Effector memory CD4-positive, alpha-beta T cell (primary cell): ENCODE results near the gene IL1RAPL2.

ENCODE experiments used
- DNase-seq, 3 donors: peaks; one replicate each; pipeline ENCODE4 v3.0.0-alpha.2; 2020
- H3K27ac ChIP-seq: 2 replicates; pipeline ENCODE4 v1.7.0; 2013; ENCODE audit warnings: mild to moderate bottlenecking, low read length, moderate library complexity; ENCODE audit not compliant: insufficient read depth, poor library complexity, severe bottlenecking
- H3K27me3 ChIP-seq: replicated peaks from 2 replicates; pipeline ENCODE4 v1.7.0; 2013; ENCODE audit warnings: mild to moderate bottlenecking, low read length; ENCODE audit not compliant: insufficient read depth, control insufficient read depth, poor library complexity, severe bottlenecking
- H3K36me3 ChIP-seq: 2 replicates; pipeline ENCODE4 v1.7.0; 2013; ENCODE audit warnings: mild to moderate bottlenecking, low read length, moderate library complexity; ENCODE audit not compliant: control insufficient read depth, insufficient read depth
- H3K4me1 ChIP-seq: 2 replicates; pipeline ENCODE4 v1.7.0; 2013; ENCODE audit warnings: low read length, mild to moderate bottlenecking; ENCODE audit not compliant: control insufficient read depth, insufficient read depth, poor library complexity, severe bottlenecking
- H3K4me3 ChIP-seq: 2 replicates; pipeline ENCODE4 v1.7.0; 2013; ENCODE audit warnings: low read length, low read depth, mild to moderate bottlenecking; ENCODE audit not compliant: insufficient read depth, poor library complexity, severe bottlenecking
- H3K9me3 ChIP-seq: 2 replicates; pipeline ENCODE4 v1.7.0; 2013; ENCODE audit warnings: mild to moderate bottlenecking, low read length, moderate library complexity; ENCODE audit not compliant: control insufficient read depth

Gene IL1RAPL2

DNA sequence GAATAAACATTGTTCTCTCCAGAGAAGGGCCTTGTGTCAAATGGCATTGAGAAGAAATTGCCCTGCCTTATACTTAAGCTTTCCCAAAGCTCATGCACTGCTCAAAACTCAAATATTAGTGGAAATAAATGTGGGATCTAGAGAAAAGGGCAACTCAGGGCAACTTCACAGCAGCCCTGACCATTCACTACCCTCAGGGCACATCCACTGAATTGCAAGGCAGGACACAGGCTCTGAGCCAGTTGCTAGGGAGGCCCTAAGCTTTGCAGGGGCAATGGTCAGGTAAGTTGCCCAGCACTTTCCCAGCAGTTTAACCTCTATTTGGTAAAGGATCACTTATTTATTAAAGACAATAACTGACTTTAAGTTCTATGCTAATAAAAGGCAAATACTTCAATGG lies 909.8 kb downstream of the IL1RAPL2 start:
- no peak for DNase-seq
- no peak overlapping the region for H3K4me3 ChIP-seq
- H3K9me3 ChIP-seq = no peaks in the 10 kb centered on the region
- no peaks in the 10 kb centered on the region for H3K36me3 ChIP-seq
- no peaks in the 10 kb centered on the region for H3K4me1 ChIP-seq
- no peak overlapping the region for H3K27ac ChIP-seq
- H3K27me3 ChIP-seq = no peaks in the 10 kb centered on the region

DNA sequence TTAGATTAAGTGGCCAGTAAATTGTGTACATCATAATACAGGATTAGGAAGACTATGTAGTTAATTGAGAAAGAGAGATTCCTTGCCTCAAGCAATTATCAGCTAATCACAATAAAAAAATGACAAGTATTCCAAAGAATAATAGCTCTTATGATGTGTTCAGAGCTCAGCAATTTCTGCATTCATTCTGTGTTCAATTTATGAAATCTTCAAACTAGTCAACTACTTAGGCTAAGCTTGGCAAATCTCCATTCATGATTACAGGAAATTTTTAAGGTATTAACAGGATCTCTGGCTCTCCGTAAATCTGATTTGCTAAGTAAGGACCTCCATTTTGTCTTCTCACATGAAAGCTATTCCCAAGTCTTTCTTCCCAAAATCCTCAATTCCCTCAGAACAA lies 911.4 kb downstream of the IL1RAPL2 start:
- Histone ChIP-seq H3K4me3 (no peak overlapping the region), H3K27me3 (no peaks in the 10 kb centered on the region), H3K4me1 (no peaks in the 10 kb centered on the region), H3K36me3 (no peaks in the 10 kb centered on the region), H3K9me3 (no peaks in the 10 kb centered on the region), H3K27ac (no peak overlapping the region)
- no peak for DNase-seq

- no peaks in the 10 kb centered on the region for H3K36me3 ChIP-seq
Measured at GRCh38 chrX:105480646-105481310, 914.8 kb downstream of the IL1RAPL2 start.

GRCh38 chrX:105483011-105483410 lies 917.0 kb downstream of the IL1RAPL2 start:
- Histone ChIP-seq H3K4me3 (no peak overlapping the region), H3K27ac (no peak overlapping the region), H3K36me3 (no peaks in the 10 kb centered on the region), H3K9me3 (no peaks in the 10 kb centered on the region), H3K4me1 (no peaks in the 10 kb centered on the region), H3K27me3 (no peaks in the 10 kb centered on the region)
- no peak for DNase-seq

More at GRCh38 chrX:105480646-105481310, 914.8 kb downstream of the IL1RAPL2 start:
- no peak overlapping the region for H3K27ac ChIP-seq
- no peaks in the 10 kb centered on the region for H3K9me3 ChIP-seq
- no peak overlapping the region for H3K4me3 ChIP-seq
- H3K4me1 ChIP-seq = no peaks in the 10 kb centered on the region
- H3K27me3 ChIP-seq = no peaks in the 10 kb centered on the region
- DNase-seq = no peak

GRCh38 chrX:105488716-105489115 lies 922.7 kb downstream of the IL1RAPL2 start:
- Histone ChIP-seq H3K27ac (no peak overlapping the region), H3K4me1 (no peaks in the 10 kb centered on the region), H3K9me3 (no peaks in the 10 kb centered on the region), H3K27me3 (no peaks in the 10 kb centered on the region), H3K4me3 (no peak overlapping the region), H3K36me3 (no peaks in the 10 kb centered on the region)
- no peak for DNase-seq

- DNase-seq = no peak
- Histone ChIP-seq H3K4me1 (no peaks in the 10 kb centered on the region), H3K4me3 (no peak overlapping the region), H3K27ac (no peak overlapping the region), H3K36me3 (no peaks in the 10 kb centered on the region), H3K27me3 (no peaks in the 10 kb centered on the region), H3K9me3 (no peaks in the 10 kb centered on the region)
Measured at GRCh38 chrX:105495376-105495775, 929.4 kb downstream of the IL1RAPL2 start.

DNA sequence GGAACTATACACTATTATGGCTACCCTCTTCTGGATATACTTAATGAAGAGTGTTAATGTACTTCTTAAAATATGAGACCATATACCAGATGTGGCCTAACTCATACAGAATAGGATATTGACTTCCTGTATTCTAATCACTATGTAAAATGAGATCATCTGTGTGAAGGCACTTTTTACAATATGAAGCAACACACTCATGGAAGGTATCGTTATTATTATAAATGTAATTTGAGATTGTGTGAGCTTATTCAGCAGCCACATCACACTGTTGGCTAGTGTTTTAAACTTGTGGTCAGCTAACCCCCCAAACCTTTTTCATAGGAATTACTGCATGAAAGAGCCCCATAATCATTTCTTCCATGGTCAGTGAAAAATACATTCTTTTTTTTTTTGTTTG lies 936.3 kb downstream of the IL1RAPL2 start:
- H3K4me3 ChIP-seq = no peak overlapping the region
- H3K4me1 ChIP-seq = no peaks in the 10 kb centered on the region
- no peak overlapping the region for H3K27ac ChIP-seq
- H3K27me3 ChIP-seq = no peaks in the 10 kb centered on the region
- H3K9me3 ChIP-seq = no peaks in the 10 kb centered on the region
- no peaks in the 10 kb centered on the region for H3K36me3 ChIP-seq
- no peak for DNase-seq

GRCh38 chrX:105515561-105515960 lies 949.6 kb downstream of the IL1RAPL2 start:
- Histone ChIP-seq H3K27ac (no peak overlapping the region), H3K4me1 (no peaks in the 10 kb centered on the region), H3K9me3 (no peaks in the 10 kb centered on the region), H3K4me3 (no peak overlapping the region), H3K27me3 (no peaks in the 10 kb centered on the region), H3K36me3 (no peaks in the 10 kb centered on the region)
- DNase-seq = no peak

DNA sequence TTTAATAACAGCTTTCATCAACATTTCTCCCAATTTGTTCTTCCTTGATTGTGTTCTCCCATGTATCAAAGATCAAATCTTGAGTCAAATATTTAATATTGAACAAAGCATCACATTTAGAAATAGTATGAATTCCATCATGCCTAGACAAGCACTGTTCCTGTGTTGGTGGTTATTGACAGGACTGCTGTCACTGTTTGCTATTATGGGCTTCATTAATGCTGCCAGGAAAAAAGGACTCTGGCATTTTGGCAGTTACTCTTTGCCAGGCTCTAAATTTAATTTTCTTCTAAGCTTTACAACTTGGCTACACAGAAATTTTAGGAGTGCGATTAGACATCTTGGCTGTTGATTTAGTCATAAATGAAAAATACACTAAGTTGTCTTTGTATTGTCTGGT lies 960.4 kb downstream of the IL1RAPL2 start:
- Histone ChIP-seq H3K27me3 (no peaks in the 10 kb centered on the region), H3K4me1 (no peaks in the 10 kb centered on the region), H3K36me3 (no peaks in the 10 kb centered on the region), H3K9me3 (no peaks in the 10 kb centered on the region), H3K4me3 (no peak overlapping the region), H3K27ac (no peak overlapping the region)
- DNase-seq = no peak

DNA sequence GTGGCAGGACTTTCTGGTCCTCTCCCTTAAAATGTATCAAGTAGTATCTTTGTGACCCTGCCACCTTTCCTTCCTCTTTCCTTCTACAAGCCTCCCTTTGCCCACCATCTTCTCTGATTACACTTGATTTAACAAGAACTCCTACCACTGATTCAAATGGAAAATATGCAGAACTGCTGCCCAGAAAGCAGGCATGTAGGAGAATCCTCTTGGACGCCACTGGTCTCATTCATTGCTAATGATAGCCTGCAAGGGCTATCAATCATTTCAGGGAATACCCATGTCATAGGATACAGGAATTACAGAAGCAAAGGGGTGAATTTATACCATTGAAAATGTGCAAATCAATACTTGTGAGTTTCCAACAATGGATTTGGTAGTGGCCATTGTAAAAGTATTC lies 961.8 kb downstream of the IL1RAPL2 start:
- Histone ChIP-seq H3K27me3 (no peaks in the 10 kb centered on the region), H3K36me3 (no peaks in the 10 kb centered on the region), H3K9me3 (no peaks in the 10 kb centered on the region), H3K4me3 (no peak overlapping the region), H3K27ac (no peak overlapping the region), H3K4me1 (no peaks in the 10 kb centered on the region)
- no peak for DNase-seq
